Keratinocyte (primary cell): ENCODE measurements around the gene CCDC7. TPM values are rescaled to one million over a fixed set of nuclear protein-coding genes. Genes with fewer than 3 reads are reported as not detected.

ENCODE experiments used
- DNase-seq: peaks from one replicate; pipeline ENCODE4 v3.0.0-alpha.2; 2011; ENCODE audit warnings: low read depth, missing footprints, low spot score
- FAIRE-seq: peaks from 2 replicates; lab custom pipeline; 2011; peaks lifted over from hg19 to GRCh38; lab: Jason Lieb, UNC
- H2AFZ ChIP-seq: 2 replicates; pipeline ENCODE4 v1.6.0; 2012; ENCODE audit warnings: low read length, control low read depth, inconsistent platforms; ENCODE audit not compliant: control insufficient read depth
- H3K27ac ChIP-seq: 2 replicates; pipeline ENCODE4 v1.5.1; 2011; ENCODE audit warnings: low read length; ENCODE audit not compliant: control insufficient read depth, insufficient read depth
- H3K27me3 ChIP-seq: 3 replicates; pipeline ENCODE4 v1.6.0; 2011; ENCODE audit warnings: low read length; ENCODE audit not compliant: control insufficient read depth, insufficient read depth; ENCODE audit errors: extremely low read depth
- H3K36me3 ChIP-seq, 2 experiments: 2 replicates in 1 of 2; 3 replicates in 1 of 2; pipeline ENCODE4 v1.5.1; 2011; ENCODE audit warnings: low read length in 2 of 2, mild to moderate bottlenecking in 1 of 2; ENCODE audit not compliant: control insufficient read depth in 2 of 2, insufficient read depth in 2 of 2; ENCODE audit errors: extremely low read depth in 1 of 2
- H3K4me1 ChIP-seq: 3 replicates; pipeline ENCODE4 v1.5.1; 2011; ENCODE audit warnings: low read length; ENCODE audit not compliant: control insufficient read depth, insufficient read depth; ENCODE audit errors: extremely low read depth
- H3K4me2 ChIP-seq: 3 replicates; pipeline ENCODE4 v1.6.0; 2011; ENCODE audit warnings: low read depth, low read length; ENCODE audit not compliant: control insufficient read depth, insufficient read depth; ENCODE audit errors: extremely low read depth
- H3K4me3 ChIP-seq, 3 experiments: fragments of 200-600 bp in 1 of 3; sonication (generic) in 1 of 3; 2 replicates in 2 of 3; 3 replicates in 1 of 3; pipeline ENCODE4 v1.5.1; 2011 to 2016; ENCODE audit warnings: low read length in 3 of 3, mild to moderate bottlenecking in 3 of 3, control low read depth in 2 of 3, inconsistent platforms in 1 of 3, low read depth in 1 of 3, mixed read lengths in 1 of 3, mixed run types in 1 of 3, moderate library complexity in 1 of 3; ENCODE audit not compliant: control insufficient read depth in 2 of 3, insufficient read depth in 2 of 3; ENCODE audit errors: extremely low read depth in 1 of 3
- H3K79me2 ChIP-seq: 2 replicates; pipeline ENCODE4 v1.6.0; 2012; ENCODE audit warnings: low read length; ENCODE audit not compliant: control insufficient read depth, insufficient read depth
- H3K9ac ChIP-seq: 3 replicates; pipeline ENCODE4 v1.6.0; 2011; ENCODE audit warnings: low read length; ENCODE audit not compliant: control insufficient read depth, insufficient read depth; ENCODE audit errors: extremely low read depth
- H3K9me1 ChIP-seq: 3 replicates; pipeline ENCODE4 v1.6.0; 2011; ENCODE audit warnings: low read length; ENCODE audit not compliant: control insufficient read depth, insufficient read depth; ENCODE audit errors: extremely low read depth
- H3K9me3 ChIP-seq: 2 replicates; pipeline ENCODE4 v1.5.1; 2012; ENCODE audit warnings: low read depth, low read length; ENCODE audit not compliant: control insufficient read depth
- H4K20me1 ChIP-seq: 3 replicates; pipeline ENCODE4 v1.6.0; 2011; ENCODE audit warnings: low read length; ENCODE audit not compliant: control insufficient read depth, insufficient read depth; ENCODE audit errors: extremely low read depth
- EZH2 ChIP-seq: IDR thresholded peaks from one replicate; pipeline ENCODE4 v1.6.1; 2012; ENCODE audit warnings: inconsistent platforms, mild to moderate bottlenecking, low read length, moderate library complexity
- dilution Hi-C: fragments of 300-500 bp; cut with MboI; formaldehyde crosslinking; loops from one replicate; pipeline ENCODE4 v1.7.0; 2020; ENCODE audit warnings: low sequenced_read_pairs; ENCODE audit not compliant: extremely low pct_ligation_motif_present
- polyA plus RNA-seq, 5 experiments: library from polyadenylated mRNA; depleted of rRNA in 3 of 5; stranded (reverse) in 3 of 5; stranded (forward) in 1 of 5; unstranded in 1 of 5; fragments of >200 nt; gene quantifications; 1 replicate in 1 of 5; 2 replicates in 3 of 5; 3 replicates in 1 of 5; pipeline versions ENCODE4 v1.2.1 to v1.2.3, GENCODE V29; 2011 to 2012; ENCODE audit warnings: missing spikeins in 2 of 5, low read depth in 1 of 5, low replicate concordance in 1 of 5
- TF ChIP-seq, protein P1 (sequence below), 3 experiments: IDR thresholded peaks in 1 of 3; conservative IDR thresholded peaks in 1 of 3; optimal IDR thresholded peaks in 1 of 3; 2 replicates in 2 of 3; 3 replicates in 1 of 3; pipeline versions ENCODE3 to v1.5.1; 2011; ENCODE audit warnings: low read length in 3 of 3, mild to moderate bottlenecking in 3 of 3, moderate library complexity in 2 of 3, control low read depth in 1 of 3, inconsistent platforms in 1 of 3; ENCODE audit not compliant: insufficient read depth in 2 of 3; ENCODE audit errors: extremely low read depth in 1 of 3

The CCDC7 gene
- polyA plus RNA-seq, 1 donor (not counting 4 experiments of a cell fraction or from before 2014, with no cell fraction given), result 1.1 TPM

DNA sequence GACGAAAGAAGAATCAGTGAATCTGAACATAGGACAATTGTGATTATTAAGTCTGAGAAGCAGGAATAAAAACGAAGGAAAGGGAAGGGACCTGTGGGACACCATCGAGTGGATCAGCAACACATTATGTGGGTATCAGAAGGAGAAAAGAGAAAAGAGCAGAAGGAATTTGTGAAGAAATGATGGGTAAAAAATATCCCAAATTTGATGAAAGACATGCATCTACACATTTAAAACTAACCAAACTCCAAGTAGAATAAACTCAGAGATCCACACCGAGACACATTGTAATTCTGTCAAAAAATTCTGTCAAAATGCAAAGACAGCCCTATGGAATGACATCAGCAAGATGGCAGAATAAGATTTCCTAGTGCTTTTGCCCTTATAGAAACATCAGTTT is 341.0 kb downstream of the CCDC7 start:
- DNase-seq (no peak), FAIRE-seq (no peak)
- Histone ChIP-seq H2AFZ (no peak overlapping the region), H3K4me3 (no peak overlapping the region), H3K79me2 (no peaks in the 10 kb centered on the region), H3K9me1 (no peaks in the 10 kb centered on the region), H3K27me3 (no peaks in the 10 kb centered on the region), H3K9ac (no peak overlapping the region), H3K4me1 (no peaks in the 10 kb centered on the region), H3K4me2 (no peak overlapping the region), H4K20me1 (no peaks in the 10 kb centered on the region), H3K36me3 (no peaks in the 10 kb centered on the region), H3K27ac (no peak overlapping the region), H3K9me3 (no peaks in the 10 kb centered on the region)
- TF ChIP-seq EZH2, result no peak
- TF ChIP-seq, protein P1, sequence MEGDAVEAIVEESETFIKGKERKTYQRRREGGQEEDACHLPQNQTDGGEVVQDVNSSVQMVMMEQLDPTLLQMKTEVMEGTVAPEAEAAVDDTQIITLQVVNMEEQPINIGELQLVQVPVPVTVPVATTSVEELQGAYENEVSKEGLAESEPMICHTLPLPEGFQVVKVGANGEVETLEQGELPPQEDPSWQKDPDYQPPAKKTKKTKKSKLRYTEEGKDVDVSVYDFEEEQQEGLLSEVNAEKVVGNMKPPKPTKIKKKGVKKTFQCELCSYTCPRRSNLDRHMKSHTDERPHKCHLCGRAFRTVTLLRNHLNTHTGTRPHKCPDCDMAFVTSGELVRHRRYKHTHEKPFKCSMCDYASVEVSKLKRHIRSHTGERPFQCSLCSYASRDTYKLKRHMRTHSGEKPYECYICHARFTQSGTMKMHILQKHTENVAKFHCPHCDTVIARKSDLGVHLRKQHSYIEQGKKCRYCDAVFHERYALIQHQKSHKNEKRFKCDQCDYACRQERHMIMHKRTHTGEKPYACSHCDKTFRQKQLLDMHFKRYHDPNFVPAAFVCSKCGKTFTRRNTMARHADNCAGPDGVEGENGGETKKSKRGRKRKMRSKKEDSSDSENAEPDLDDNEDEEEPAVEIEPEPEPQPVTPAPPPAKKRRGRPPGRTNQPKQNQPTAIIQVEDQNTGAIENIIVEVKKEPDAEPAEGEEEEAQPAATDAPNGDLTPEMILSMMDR (optimal IDR thresholded peaks at IDR 0.05 in 1 of 3, IDR thresholded peaks at IDR 0.05 in 1 of 3, conservative IDR thresholded peaks at IDR 0.05 in 1 of 3; ENCODE audit: extremely low read depth in 1 of 3, insufficient read depth in 2 of 3, low read length in 3 of 3), result no peak
- dilution Hi-C loops, result no loop called here

DNA sequence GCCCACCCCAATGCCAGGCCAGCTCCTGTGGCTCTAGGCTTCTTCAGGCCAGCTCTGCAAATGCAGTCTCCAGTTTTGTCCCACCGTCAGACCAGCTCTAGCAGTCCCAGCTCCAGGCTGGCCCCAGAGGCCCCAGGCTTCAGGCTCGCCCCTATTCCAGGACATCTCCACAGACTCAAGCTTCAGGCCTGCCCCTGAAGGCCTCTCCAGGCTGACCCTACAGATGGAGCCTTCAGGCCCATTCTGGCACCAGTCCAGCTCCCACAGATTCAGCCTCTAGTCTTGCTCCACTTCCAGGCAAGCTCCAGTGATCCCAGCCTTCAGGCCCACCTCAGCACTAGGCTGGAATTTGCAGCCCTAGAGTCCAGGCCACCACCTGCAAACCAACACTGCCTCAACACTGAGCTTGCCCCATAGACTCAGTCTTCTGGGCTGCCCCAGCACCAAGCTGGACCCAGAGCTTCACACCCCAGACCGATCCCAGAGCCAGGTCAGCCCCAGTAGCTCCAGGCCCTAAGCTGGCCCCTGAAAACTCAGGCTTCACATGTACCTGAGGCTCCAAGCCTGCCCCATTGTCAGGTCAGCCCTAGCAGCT is 341.8 kb downstream of the CCDC7 start:
- Histone ChIP-seq H3K27me3 (no peaks in the 10 kb centered on the region), H3K36me3 (no peaks in the 10 kb centered on the region), H3K4me3 (no peak overlapping the region), H3K9ac (no peak overlapping the region), H4K20me1 (no peaks in the 10 kb centered on the region), H3K27ac (no peak overlapping the region), H3K9me3 (no peaks in the 10 kb centered on the region), H2AFZ (no peak overlapping the region), H3K4me1 (no peaks in the 10 kb centered on the region), H3K79me2 (no peaks in the 10 kb centered on the region), H3K9me1 (no peaks in the 10 kb centered on the region), H3K4me2 (no peak overlapping the region)
- dilution Hi-C loops, result no loop called here
- DNase-seq (no peak), FAIRE-seq (no peak)
- TF ChIP-seq, protein P1 (optimal IDR thresholded peaks at IDR 0.05 in 1 of 3, IDR thresholded peaks at IDR 0.05 in 1 of 3, conservative IDR thresholded peaks at IDR 0.05 in 1 of 3; ENCODE audit: extremely low read depth in 1 of 3, insufficient read depth in 2 of 3, low read length in 3 of 3), result no peak
- no peak for TF ChIP-seq EZH2
